Bone marrow (tissue), 2 donors: ENCODE results near the gene MORN1.

ENCODE experiments used
- DNase-seq, 2 donors: peaks; one replicate each; lab custom pipeline; 2025; lab: John Stamatoyannopoulos, UW

The MORN1 gene

DNA sequence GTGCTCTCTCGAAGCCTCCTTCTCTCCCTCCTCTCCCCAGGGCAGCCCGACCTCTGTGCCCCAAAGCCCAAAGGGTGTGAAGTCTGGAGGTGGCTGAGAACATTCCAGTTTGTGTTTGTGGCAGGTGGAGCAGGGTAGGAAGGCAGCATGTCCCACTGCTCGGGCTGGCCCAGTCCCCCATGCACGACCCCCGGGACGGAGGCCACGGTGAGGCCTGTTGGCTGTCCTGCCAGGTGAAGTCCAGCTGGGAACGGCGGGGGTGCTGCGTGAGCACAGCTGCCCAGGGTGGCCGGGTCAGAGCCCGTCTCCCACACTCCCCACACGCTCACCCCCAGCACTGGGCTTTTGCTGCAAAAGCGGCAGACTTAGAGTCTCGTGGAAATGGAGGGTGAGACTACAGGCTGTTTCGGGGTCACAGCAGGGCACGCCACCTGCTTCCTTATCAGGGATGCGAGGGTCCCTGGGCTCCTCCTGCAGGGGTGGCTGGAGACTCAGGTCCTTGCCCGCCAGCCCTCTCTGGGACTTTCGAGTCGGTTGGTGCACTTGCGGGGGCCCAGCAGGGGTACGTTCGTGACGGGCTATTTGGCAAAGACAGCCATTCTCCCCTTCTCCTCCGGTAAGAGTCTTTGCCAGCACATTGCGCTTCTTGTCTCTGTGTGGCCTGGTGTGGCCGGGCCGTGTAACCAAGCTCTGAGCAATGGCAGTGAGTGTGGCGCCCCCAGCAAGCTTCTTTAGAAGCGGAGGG lies 40.3 kb downstream of the MORN1 start:
- no peak for DNase-seq

DNA sequence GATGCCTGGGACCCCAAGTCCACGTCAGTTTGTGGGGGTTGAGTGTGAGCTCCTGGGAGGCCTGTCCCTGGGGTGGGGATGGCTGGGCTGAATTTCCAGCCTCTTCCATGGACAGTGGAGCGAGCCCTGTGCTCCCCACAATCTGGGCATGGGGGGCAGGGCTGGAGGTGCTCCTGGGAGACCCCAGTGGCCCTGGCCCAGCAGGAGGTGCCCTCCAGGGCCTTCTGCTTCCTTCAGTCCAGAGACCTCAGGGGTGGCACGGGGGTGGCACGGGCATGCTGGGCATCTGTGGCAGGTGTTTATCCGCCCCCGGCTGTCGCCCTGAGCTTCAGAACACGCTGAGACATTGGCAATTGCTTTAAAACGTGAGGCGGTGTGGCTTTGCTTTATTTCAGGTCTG lies 40.9 kb downstream of the MORN1 start:
- no peak for DNase-seq

DNA sequence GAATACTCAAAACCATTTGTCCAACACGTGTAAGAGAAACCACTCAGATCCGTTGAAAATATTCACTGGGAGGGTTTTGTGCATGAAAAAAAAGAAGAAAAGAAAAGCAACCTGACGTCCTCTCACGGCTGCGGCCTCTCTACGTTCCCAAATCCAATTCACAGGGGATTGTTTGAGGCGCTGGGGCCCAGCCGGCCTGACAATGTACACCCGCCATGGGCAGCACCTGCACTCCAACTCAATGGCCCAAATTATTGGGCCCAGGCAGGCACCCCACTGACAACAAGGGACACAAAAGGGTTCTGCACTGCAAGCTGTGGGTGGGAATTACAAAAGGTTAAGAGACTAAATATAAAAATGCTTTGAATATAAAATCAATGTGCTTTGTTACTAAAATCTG lies 41.5 kb downstream of the MORN1 start:
- DNase-seq, result no peak

DNA sequence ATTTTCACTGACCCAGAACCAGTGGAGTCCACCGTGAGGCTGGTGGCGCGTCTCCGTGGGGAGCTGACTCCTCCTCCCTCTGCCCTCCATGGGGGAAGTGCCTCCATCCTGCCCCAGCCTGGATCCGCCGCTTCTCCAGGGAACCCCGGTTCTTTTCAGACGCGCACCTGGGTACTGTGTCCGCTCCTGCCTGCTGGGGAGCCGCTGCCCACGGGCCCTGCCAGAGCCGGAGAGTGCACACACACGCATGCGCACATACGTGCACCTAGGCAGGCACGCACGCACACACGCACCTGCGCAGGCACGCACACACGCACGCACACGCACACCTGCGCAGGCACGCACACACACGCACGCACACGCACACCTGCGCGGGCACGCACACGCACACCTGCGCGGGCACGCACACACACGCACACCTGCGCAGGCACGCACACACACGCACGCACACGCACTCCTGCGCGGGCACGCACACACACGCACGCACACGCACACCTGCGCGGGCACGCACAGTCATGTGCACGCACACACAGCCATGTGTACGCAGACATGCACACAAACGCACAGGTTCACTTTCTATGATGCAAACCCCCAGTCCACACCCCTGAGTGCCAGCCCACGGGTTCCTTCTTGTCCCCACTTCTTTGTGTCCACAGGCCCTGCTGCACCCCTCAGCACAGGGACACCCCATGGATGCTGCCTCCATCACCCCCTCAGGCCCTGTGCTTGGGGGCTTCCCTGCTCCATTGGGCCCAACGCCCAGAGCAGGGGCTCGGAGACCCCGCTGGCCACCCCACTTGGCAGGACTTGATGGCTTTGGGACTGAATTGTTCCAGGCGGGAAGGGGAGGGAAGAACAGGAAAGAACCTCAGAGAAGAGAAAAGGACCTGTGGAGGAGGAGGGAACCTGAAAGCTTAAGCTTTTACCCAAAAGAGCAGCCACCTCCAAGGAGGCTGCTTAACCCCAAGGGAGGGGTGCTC lies 42.7 kb downstream of the MORN1 start:
- no peak for DNase-seq

DNA sequence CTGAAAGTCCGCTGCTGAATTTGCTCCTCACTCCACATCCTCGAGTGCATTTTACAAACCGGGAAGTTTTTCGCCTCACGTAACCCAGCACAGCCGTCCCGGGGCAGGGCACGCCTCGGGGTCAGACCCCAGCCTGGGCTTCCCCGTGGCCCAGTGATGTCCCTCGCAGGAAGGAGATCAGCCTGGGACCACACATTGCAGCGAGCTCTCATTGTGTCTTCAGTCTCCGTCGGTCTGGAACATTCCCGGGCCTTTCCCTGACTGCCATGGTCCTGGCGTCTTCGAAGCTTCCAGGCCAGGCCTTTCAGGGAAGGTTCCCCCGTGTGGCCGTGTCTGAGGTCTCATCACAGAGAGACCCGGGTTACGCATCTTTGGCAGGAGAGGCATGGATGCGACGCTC lies 43.5 kb downstream of the MORN1 start:
- no peak for DNase-seq

DNA sequence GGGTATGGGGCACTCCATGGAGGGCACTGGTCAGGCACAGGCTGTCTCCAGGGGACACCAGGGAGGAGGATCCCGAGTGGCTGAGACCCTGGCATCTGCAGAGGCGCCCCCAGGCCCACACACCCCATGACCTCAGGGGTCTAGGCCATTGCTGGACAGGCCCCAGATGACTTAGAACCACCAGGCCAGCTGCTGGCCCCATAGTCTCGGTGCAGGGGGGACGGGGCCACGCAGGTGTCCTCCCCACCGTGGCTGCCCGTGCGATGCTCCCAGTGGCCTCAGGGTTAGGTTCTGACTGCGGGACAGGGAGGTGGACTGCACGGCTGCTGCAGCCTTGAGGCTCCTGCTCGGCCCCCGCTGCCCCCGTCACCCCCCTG lies 44.0 kb downstream of the MORN1 start:
- DNase-seq, result no peak

DNA sequence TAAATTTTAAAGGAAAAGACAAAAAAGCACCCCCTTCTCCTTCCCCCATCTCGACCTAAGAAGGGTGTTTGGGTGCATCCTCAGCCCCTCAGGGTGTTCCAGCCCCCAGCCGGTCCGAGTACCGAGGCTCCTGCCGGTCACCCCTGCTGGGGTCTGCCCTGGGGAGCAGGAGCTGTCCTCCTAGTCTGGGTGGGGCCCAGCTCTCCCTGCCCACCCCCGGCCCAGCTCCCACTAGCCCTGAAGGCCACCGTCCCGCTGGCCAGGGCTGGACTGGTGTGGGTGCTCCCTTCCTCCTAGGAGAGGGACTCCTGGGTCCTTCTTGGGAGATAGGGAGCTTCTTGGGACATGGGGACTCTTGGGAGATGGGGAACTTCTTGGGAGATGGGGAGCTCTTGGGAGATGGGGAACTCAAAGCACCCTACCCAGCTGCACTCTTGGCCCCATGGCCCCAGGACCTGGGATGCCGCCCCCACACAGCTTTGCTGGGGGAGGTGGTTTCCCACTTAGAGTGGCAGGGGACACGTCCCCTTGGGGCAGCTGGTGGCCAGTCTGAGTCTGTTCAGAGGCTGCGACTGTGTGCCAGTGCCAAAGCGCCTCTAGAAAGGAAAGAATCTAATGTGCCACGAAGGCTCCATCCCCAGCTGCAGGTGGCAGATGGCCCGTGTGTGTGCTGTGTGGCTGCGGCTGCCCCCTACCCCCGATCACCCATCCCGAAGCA lies 44.5 kb downstream of the MORN1 start:
- no peak for DNase-seq

DNA sequence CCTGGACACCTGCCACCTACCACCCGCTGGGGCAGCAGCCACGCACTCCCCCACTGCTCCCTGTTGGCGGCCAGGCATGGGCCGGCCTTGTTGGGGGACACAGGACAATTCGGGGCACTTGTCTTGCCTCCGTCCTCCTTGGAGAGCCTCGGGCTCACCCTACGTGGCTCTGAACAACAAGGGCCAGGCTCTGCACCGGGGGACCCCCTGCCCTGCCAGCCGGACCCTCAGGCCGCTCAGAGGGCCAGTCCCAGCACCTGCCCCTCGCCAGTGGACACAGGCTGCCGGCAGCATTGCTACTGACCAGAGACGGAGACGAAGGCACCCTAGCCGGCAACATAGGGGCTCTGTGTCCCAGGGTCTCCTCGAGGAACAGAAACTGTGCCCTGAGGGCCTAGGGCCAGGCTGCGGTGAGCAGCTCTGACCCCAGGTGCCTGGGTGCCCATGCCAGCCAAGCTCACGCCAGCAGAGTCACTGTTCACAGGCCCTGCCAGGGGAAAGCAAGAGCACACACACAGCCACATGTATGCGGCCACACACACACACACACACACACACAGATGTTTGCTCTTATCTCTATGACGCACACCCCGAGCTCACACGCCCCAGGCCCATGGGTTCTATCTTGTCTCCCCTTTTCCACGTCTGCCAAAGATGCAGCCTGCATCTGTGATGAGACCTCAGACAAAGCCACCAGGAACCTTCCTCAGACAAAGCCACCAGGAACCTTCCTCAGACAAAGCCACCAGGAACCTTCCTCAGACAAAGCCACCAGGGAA lies 45.9 kb downstream of the MORN1 start:
- no peak for DNase-seq

DNA sequence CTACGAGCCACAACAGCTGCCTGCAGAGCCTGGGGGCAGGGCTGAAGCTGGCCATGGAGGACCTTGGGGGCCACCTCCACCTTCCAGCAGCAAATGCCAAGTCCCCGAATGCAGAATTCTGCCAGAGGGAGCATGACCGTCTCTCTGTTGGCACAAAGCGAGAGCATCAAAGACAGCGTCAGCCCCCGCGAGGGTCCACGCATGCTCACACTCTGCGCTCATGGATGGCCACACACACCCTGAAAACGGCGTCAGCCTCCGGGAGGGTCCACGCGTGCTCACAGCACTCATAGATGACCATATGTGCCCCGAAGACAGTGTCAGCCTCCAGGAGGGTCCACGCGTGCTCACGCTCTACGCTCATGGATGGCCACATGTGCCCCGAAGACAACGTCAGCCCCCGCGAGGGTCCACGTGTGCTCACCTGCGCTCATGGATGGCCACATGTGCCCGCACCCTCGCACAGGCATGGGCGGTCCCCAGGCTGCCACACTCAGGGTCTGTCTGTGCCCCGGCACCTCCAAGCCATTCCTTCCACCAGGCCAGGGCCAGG lies 46.5 kb downstream of the MORN1 start:
- DNase-seq, result no peak

DNA sequence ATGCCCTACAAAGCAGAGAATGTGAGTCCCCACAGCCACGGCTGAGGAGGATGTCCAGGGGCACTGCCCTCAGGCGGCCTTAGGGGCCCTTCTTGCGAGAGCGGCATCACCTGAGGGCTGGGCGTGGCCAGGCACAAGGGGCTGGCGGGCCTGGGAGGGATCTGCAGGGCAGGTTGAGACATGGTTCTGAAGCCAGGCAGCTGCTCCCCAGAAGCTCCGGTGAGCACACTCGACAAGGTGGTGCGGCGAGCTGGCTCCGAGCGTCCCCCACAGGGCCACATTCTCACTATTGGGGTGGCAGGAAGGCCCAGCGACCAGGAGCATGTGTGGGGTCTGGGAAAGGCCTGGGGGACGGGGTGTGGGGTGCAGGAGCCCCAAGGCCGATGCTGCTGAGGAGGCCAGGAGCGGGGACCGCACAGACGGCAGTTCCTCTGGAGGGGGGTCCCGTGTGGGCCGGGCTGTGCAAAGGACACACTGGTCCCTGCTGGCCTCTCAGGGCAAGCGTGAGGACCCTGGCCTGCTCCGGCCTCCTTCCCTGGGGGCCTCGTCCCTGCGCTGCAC lies 47.2 kb downstream of the MORN1 start:
- DNase-seq, result no peak

DNA sequence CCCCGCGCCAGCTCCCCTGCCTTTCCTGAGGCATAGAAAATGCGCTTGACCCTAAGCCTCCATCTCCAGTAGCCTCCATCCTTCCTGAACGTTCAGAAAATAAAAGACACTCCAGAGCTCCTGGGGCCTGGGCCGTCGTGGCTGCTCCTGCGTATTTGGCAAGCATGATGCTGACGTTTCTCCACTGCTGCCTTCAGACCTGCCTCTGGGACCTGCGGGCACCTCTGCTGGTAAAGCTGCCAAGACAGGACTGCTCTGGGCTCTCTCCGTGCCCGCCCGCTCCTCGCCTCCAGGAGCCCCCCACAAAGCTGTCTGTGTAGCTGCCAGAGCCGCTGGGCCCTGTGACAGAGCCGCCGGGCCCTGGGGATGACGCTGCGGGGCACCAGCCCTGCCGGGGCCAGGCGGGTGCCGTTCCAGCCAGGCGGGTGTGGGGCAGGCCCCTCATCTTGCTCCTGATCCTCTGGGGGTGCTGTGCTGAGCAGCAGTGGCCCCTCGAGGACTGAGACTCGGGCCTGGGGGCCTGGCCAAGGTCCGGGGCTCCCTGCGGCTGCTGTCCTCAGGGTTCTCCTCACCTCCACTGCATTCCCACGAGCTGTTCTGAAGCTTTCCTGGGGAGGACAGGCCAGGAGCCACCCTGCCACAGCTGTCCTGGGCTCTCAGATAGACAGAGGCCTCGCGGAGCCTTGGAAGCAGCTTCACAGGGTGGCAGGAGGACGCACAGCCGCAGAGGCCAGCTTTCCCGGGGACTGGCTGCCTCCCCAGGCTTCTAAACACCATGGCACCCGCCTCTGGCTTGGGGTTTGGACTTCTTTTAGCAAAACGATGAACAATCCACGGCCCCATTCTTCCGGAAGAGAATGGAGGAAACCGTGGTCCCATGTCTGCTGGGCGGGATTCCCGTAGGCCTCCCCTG lies 48.1 kb downstream of the MORN1 start:
- no peak for DNase-seq

DNA sequence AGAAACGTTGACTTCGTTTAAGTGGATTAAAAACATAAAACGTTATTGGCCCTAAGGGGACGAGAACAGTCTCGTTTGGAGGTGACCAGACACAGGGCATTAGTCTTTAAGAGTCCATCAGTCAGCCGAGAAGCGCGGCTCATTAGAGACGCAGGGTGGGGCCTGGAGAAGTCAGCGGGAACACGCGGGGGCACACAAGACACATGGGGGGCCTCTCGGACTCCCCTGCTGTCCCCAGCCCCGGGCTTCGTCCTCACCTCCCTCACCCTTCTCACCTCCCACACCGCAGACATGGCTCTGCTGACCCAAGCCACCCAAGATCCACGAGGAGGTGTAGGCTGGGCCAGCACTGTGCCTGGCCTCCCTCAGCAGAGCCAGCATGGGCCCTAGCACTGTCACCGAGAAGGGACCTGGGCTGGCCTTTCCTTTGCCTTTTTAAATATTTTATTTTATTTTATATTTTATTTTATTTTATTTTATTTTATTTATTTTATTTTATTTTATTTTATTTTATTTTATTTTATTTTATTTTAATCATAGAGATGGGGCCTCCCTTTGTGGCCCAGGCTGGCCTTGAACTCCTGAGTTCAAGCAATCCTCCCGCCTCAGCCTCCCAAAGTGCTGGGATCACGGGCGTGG lies 48.9 kb downstream of the MORN1 start:
- no peak for DNase-seq

DNA sequence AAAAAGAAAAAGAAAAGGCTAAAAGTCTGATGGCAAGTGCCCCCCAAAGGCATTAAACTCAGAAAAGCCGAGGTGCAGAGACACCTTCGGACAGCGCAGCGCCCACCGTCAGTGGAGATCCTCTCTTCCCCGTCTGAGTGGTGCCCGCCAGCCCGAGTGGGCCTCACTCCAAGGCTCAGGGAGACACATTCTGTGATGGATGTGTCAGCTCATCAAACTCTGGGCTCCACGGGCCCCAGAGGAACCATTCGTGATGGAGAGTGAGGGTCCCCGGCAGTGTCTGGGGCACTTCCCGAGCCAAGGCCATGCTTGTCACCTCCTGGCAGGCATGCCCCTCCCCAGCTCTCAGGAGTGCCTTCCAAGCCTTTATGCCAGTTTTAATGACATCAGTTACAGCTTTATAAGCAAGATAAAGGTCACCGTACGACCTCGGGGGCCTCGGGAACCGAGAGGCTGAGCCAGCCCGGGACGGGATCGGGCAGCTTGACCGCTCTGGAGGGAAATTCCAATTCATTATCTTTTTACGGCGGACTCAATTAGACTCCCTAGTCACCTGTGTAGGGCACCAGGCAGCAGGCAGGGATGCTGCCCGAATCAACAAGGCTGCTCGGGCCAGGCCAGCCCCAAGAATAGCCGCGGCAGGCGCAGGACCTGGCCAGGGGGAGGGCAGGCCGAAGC lies 49.5 kb downstream of the MORN1 start:
- DNase-seq, result no peak

DNA sequence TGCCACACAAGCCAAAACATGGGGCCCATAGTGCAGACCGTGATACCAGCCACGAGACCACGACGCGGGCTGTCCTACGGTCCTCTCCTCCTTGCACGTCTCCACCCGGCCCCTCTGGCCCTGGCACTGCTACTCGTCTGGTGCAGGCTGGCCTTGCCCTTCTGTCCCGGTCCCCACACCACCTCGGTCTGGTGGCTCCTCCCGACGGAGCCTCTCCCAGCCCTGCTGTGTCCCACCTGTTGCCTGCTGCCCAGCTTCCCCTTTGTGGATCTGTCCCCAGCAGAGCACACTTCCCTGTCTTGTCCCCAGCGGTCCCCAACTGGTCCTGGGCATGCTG lies 50.5 kb downstream of the MORN1 start:
- no peak for DNase-seq

DNA sequence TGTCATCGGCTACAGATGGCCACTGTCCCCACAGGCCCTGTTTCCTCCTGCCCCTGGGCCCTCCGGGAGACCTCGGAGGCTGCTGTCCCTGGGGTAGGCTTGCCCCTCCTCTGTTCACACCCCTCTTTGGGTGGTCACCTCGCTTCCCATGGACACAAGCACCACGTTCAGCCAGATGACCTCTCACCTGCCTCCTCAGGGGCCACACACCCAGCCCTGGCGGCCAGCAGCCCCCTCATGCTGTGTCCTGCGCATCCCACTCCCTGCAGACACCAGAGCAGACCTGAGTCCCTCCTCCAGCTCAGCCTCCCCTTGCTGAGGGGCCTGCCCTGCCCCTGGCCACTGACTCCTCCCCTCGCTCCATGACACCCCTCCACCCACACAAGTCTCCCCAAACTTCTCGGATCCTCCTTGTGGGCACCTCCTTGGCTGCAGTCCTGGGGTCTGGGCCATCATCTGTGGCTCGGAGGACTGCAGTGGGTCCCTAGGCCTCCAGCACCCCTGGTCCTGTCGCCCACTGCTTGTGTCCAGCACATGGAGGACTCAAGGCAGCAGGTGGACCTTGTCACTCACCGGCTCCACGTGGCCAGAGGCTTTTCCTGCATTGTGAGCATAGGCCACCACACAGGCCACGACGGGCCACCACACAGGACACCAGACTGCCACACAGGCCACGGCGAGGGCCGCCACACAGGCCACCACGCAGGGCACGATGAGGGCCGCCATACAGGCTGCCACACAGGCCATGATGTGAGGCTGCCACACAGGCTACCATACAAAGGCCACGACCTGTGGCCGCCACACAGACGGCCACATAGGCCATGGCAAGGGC lies 51.1 kb downstream of the MORN1 start:
- DNase-seq, result no peak

DNA sequence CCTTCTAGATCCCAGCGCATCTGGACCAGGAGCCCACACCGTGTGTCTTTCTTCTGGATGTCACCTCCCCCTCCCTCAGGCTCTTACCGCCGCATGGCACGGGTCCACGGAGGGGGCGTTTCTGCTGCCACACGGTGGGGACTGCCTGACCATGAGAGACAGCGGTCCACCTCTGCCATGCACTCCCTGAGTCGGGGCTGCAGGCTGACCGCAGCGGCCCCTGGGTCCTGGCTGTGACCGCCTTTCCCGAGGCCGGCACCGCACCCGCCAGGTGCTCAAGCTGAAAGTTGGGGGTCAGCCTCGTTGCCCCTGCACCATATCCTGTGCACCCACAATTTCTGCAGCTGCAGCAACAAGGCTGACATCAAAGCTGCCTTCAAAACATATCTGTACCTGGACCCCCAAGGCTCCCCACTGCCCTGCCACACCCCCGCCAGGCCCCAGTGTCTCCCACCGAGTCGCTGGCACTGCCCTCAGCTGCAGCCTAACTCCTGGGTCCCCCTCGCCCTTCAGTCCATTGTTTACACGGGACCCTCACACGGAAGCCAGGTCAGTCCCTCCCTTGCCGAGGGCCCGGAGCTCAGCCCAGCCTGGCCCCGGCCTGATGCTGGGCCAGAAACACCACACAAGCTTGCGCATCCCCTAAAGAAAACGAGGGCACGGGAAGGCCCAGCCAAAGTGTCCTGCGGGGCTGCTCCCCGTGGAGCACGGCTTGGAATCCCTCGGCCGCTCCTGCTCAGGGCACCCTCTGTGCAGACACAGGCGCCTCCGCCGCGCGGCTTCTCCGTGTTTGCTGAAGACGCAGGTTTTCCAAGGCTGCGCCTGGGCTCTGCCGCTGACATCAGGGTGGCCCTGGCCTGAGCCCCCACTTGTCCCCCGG lies 51.9 kb downstream of the MORN1 start:
- DNase-seq, result no peak

DNA sequence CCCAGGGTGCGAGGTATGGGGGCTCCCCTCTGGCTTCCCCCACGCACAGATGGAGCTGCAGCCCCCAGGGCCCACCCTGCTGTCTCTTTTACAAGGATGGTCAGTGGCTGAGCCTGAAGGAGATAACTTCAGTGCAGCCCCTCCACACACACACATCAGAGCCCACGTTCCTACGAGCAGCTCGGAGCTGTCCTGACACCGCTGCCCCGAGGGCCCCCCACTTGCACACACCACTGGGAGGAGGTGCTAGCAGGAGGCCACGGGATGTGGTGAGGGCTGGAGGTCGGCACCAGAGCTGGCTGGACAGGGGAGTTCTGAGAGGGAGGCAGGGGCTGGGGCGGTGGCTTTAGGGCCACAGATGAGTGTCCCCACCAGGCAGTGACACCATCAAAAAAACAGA lies 53.9 kb downstream of the MORN1 start:
- DNase-seq, result no peak
